IMR-90 (cell line): ENCODE results near the gene SNX2.

Experiments used
- RAD21 ChIP-seq: IDR thresholded peaks from 2 replicates; pipeline ENCODE4 v1.6.1; 2012; ENCODE audit warnings: low read length, improper control_type of control experiment
- RFX5 ChIP-seq: IDR thresholded peaks from 2 replicates; pipeline ENCODE4 v1.8.0; 2012; ENCODE audit warnings: low read depth, mild to moderate bottlenecking, low read length, moderate library complexity
- TF ChIP-seq, protein P1 (sequence below): conservative IDR thresholded peaks from 2 replicates; pipeline ENCODE4 v1.5.1; 2012; ENCODE audit warnings: mild to moderate bottlenecking, low read depth, low read length, improper control_type of control experiment
- TF ChIP-seq, protein P2 (sequence below): fragments of 150-350 bp; IDR thresholded peaks from 2 replicates; pipeline ENCODE4 v1.6.1; 2017; ENCODE audit warnings: mild to moderate bottlenecking, antibody characterized with exemption, low read length, low read depth

DNA sequence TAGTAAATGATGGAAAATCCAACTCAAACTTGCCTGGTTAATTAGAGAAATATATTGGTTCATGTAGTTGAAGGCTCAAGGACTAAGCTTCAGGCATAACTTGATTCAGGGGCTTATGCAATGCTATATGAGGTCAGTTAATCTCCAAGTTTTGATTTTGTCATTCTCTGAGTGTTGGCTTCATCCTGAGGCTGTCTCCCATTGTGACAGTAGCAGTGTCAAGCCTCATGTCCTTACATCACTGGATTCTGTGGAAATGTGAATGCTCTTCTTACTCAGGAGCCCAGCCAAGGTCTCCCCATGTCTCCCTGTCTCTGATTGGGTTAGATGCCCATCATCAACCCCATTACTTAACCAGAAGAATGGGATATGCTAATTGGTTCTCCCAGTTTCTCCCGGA, 44.4 kb upstream of the SNX2 start:
- TF ChIP-seq, protein P1, sequence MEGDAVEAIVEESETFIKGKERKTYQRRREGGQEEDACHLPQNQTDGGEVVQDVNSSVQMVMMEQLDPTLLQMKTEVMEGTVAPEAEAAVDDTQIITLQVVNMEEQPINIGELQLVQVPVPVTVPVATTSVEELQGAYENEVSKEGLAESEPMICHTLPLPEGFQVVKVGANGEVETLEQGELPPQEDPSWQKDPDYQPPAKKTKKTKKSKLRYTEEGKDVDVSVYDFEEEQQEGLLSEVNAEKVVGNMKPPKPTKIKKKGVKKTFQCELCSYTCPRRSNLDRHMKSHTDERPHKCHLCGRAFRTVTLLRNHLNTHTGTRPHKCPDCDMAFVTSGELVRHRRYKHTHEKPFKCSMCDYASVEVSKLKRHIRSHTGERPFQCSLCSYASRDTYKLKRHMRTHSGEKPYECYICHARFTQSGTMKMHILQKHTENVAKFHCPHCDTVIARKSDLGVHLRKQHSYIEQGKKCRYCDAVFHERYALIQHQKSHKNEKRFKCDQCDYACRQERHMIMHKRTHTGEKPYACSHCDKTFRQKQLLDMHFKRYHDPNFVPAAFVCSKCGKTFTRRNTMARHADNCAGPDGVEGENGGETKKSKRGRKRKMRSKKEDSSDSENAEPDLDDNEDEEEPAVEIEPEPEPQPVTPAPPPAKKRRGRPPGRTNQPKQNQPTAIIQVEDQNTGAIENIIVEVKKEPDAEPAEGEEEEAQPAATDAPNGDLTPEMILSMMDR = no peak
- TF ChIP-seq RAD21 = no peak
- TF ChIP-seq, protein P2, sequence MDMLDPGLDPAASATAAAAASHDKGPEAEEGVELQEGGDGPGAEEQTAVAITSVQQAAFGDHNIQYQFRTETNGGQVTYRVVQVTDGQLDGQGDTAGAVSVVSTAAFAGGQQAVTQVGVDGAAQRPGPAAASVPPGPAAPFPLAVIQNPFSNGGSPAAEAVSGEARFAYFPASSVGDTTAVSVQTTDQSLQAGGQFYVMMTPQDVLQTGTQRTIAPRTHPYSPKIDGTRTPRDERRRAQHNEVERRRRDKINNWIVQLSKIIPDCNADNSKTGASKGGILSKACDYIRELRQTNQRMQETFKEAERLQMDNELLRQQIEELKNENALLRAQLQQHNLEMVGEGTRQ = no peak
- TF ChIP-seq RFX5 = no peak
